Measurements from ENCODE around the gene CD300LG. TPM values are rescaled to one million over a fixed set of nuclear protein-coding genes. Genes with fewer than 3 reads are reported as not detected.

CD300LG gene
- total and polyA plus RNA-seq, 7 experiments from 2014 or later: not detected

GRCh38 chr17:43823350-43824084, 23.5 kb upstream of the CD300LG start:
- H3K27ac ChIP-seq (ENCODE audit: low read depth, low read length): no peak overlapping the region
- Mint-ChIP-seq H3K4me1 (no peaks in the 10 kb centered on the region), H3K9me3 (no peaks in the 10 kb centered on the region), H3K36me3 (no peaks in the 10 kb centered on the region), H3K27ac (no peak overlapping the region), H3K27me3 (peaks cover 0 to 6% (median 0%) of the 10 kb centered on the region in 5 donors), H3K4me3 (no peak overlapping the region)
- no peak for ATAC-seq
- ChIA-PET CTCF (no interaction called here), POLR2A (no interaction called here)
- H3K4me3 ChIP-seq (ENCODE audit: low read length): no peak overlapping the region
- no peaks in the 10 kb centered on the region for H3K4me1 ChIP-seq (ENCODE audit: control insufficient read depth in 2 of 2, insufficient read depth in 2 of 2, low read length in 2 of 2)
- DNase-seq: no peak
- H3K27me3 ChIP-seq (ENCODE audit: control insufficient read depth in 2 of 2, insufficient read depth in 2 of 2, low read length in 2 of 2): no peaks in the 10 kb centered on the region
- intact Hi-C loops (cut with micrococcal nuclease): no loop called here
- no peaks in the 10 kb centered on the region for H3K9me3 ChIP-seq (ENCODE audit: control insufficient read depth in 2 of 3, low read length in 3 of 3)
- no peaks in the 10 kb centered on the region for H3K36me3 ChIP-seq (ENCODE audit: control insufficient read depth in 2 of 3, insufficient read depth in 3 of 3, low read length in 3 of 3)

GRCh38 chr17:43825567-43825966, 21.4 kb upstream of the CD300LG start:
- no peak overlapping the region for H3K27ac ChIP-seq (ENCODE audit: low read depth, low read length)
- Mint-ChIP-seq H3K27ac (no peak overlapping the region), H3K36me3 (no peaks in the 10 kb centered on the region), H3K4me3 (no peak overlapping the region), H3K9me3 (no peaks in the 10 kb centered on the region), H3K4me1 (peaks cover 0 to 4% (median 0%) of the 10 kb centered on the region in 7 donors), H3K27me3 (peaks cover 0 to 13% (median 0%) of the 10 kb centered on the region in 5 donors)
- H3K4me3 ChIP-seq (ENCODE audit: low read length): no peak overlapping the region
- ATAC-seq: no peak
- no peak for DNase-seq
- H3K27me3 ChIP-seq (ENCODE audit: control insufficient read depth in 2 of 2, insufficient read depth in 2 of 2, low read length in 2 of 2): no peaks in the 10 kb centered on the region
- H3K4me1 ChIP-seq (ENCODE audit: control insufficient read depth in 2 of 2, insufficient read depth in 2 of 2, low read length in 2 of 2): no peaks in the 10 kb centered on the region
- H3K36me3 ChIP-seq (ENCODE audit: control insufficient read depth in 2 of 3, insufficient read depth in 3 of 3, low read length in 3 of 3): no peaks in the 10 kb centered on the region
- intact Hi-C loops (cut with micrococcal nuclease): no loop called here
- POLR2A ChIA-PET: no interaction called here
- CTCF ChIA-PET: interaction anchor here (0.6 to 0.7 kb wide), 2 partner anchors 19 to 150 kb away, joined by 3 read pairs; no protein-coding TSS in a partner anchor
- no peaks in the 10 kb centered on the region for H3K9me3 ChIP-seq (ENCODE audit: control insufficient read depth in 2 of 3, low read length in 3 of 3)

DNA sequence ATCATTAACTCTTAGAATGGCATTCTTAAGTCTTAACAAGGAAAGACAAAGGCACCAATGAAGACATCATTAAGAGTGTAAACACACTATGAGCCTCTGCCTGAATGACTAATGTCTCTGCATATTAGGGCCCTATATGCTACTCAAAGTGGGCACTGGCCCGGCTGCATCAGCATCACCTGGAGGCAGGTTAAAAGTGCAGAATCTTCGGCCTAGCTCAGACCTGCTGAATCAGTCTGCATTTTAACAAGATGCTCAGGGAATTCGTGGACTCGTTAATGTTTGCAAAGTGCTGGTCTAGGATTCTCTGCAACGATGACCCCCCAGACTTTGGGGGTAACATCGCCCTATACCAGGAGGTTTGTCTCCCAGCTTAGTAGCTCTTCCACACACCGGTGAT, 20.8 kb upstream of the CD300LG start:
- Histone ChIP-seq H3K27me3 (ENCODE audit: control insufficient read depth in 2 of 2, insufficient read depth in 2 of 2, low read length in 2 of 2) (no peaks in the 10 kb centered on the region), H3K4me1 (ENCODE audit: control insufficient read depth in 2 of 2, insufficient read depth in 2 of 2, low read length in 2 of 2) (no peaks in the 10 kb centered on the region), H3K9me3 (ENCODE audit: control insufficient read depth in 2 of 3, low read length in 3 of 3) (no peaks in the 10 kb centered on the region), H3K4me3 (ENCODE audit: low read length) (no peak overlapping the region), H3K27ac (ENCODE audit: low read depth, low read length) (no peak overlapping the region), H3K36me3 (ENCODE audit: control insufficient read depth in 2 of 3, insufficient read depth in 3 of 3, low read length in 3 of 3) (no peaks in the 10 kb centered on the region)
- Mint-ChIP-seq H3K4me1 (peaks cover 0 to 5% (median 3%) of the 10 kb centered on the region in 7 donors), H3K36me3 (no peaks in the 10 kb centered on the region), H3K27me3 (peaks cover 0 to 20% (median 0%) of the 10 kb centered on the region in 5 donors), H3K4me3 (no peak overlapping the region), H3K27ac (no peak overlapping the region), H3K9me3 (no peaks in the 10 kb centered on the region)
- intact Hi-C loops (cut with micrococcal nuclease): no loop called here
- ChIA-PET POLR2A (no interaction called here), CTCF (interaction anchor here (0.7 to 1.5 kb wide), 3 partner anchors 12 to 118 kb away, joined by 3 read pairs; no protein-coding TSS in a partner anchor)
- no peak for ATAC-seq
- DNase-seq: no peak

DNA sequence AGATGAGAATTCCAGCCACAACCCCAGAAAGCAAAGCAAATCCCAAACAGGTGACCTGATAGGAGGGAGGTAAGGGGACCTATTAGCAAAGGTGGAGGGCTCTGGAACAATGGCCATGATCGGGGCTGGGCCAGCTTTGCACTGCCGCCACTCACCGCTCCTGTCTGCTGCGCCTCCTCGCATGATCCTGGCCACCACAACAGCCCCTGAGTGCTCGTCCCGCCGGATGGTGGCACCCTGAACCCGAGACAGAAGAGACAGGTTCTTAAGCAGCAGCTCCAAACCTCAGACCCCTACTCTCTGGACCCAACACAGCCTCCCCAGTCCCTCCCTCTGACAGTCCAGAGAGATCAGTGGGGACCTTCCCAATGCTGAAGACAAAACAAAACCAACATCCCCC, 19.4 kb upstream of the CD300LG start:
- ATAC-seq: no peak
- no peaks in the 10 kb centered on the region for H3K36me3 Mint-ChIP-seq

GRCh38 chr17:43829738-43830137, 17.2 kb upstream of the CD300LG start:
- intact Hi-C loops (cut with micrococcal nuclease): loop anchor here in 1 of 2 donors (5.0 kb wide), 1 partner anchor 52 kb away; the partner anchor contains the start of gene DUSP3
- Histone ChIP-seq H3K9me3 (ENCODE audit: control insufficient read depth in 2 of 3, low read length in 3 of 3) (no peaks in the 10 kb centered on the region), H3K27me3 (ENCODE audit: control insufficient read depth in 2 of 2, insufficient read depth in 2 of 2, low read length in 2 of 2) (peaks cover 10 to 11% of the 10 kb centered on the region in 2 donors), H3K36me3 (ENCODE audit: control insufficient read depth in 2 of 3, insufficient read depth in 3 of 3, low read length in 3 of 3) (no peaks in the 10 kb centered on the region), H3K4me3 (ENCODE audit: low read length) (no peak overlapping the region), H3K27ac (ENCODE audit: low read depth, low read length) (no peak overlapping the region), H3K4me1 (ENCODE audit: control insufficient read depth in 2 of 2, insufficient read depth in 2 of 2, low read length in 2 of 2) (peaks cover 5 to 8% of the 10 kb centered on the region in 2 donors)
- peaks cover 0 to 4% (median 0%) of the 10 kb centered on the region in 11 donors for H3K9me3 Mint-ChIP-seq
- H3K27me3 Mint-ChIP-seq: peaks cover 12 to 43% (median 15%) of the 10 kb centered on the region in 5 donors
- no peak overlapping the region for H3K27ac Mint-ChIP-seq
- ATAC-seq: no peak
- peaks cover 9 to 30% (median 14%) of the 10 kb centered on the region in 7 donors for H3K4me1 Mint-ChIP-seq
- DNase-seq: no peak
- CTCF ChIA-PET: interaction anchor here (0.6 kb wide), 1 partner anchor 20 kb away, joined by 3 read pairs; no protein-coding TSS in a partner anchor
- no peak overlapping the region for H3K4me3 Mint-ChIP-seq
- POLR2A ChIA-PET: no interaction called here
- peaks cover 0 to 4% (median 0%) of the 10 kb centered on the region in 5 donors for H3K36me3 Mint-ChIP-seq

More for the DNA sequence above, 19.4 kb upstream of the CD300LG start:
- Mint-ChIP-seq H3K27ac (no peak overlapping the region), H3K9me3 (no peaks in the 10 kb centered on the region), H3K27me3 (peaks cover 0 to 31% (median 0%) of the 10 kb centered on the region in 5 donors), H3K4me1 (peaks cover 0 to 15% (median 7%) of the 10 kb centered on the region in 7 donors), H3K4me3 (no peak overlapping the region)
- CTCF ChIA-PET: interaction anchor here (1.5 kb wide), 1 partner anchor 11 kb away, joined by 3 read pairs; no protein-coding TSS in a partner anchor
- Histone ChIP-seq H3K4me3 (ENCODE audit: low read length) (no peak overlapping the region), H3K27me3 (ENCODE audit: control insufficient read depth in 2 of 2, insufficient read depth in 2 of 2, low read length in 2 of 2) (no peaks in the 10 kb centered on the region), H3K36me3 (ENCODE audit: control insufficient read depth in 2 of 3, insufficient read depth in 3 of 3, low read length in 3 of 3) (no peaks in the 10 kb centered on the region), H3K4me1 (ENCODE audit: control insufficient read depth in 2 of 2, insufficient read depth in 2 of 2, low read length in 2 of 2) (no peaks in the 10 kb centered on the region), H3K27ac (ENCODE audit: low read depth, low read length) (no peak overlapping the region), H3K9me3 (ENCODE audit: control insufficient read depth in 2 of 3, low read length in 3 of 3) (no peaks in the 10 kb centered on the region)
- POLR2A ChIA-PET: no interaction called here
- no peak for DNase-seq
- intact Hi-C loops (cut with micrococcal nuclease): no loop called here

DNA sequence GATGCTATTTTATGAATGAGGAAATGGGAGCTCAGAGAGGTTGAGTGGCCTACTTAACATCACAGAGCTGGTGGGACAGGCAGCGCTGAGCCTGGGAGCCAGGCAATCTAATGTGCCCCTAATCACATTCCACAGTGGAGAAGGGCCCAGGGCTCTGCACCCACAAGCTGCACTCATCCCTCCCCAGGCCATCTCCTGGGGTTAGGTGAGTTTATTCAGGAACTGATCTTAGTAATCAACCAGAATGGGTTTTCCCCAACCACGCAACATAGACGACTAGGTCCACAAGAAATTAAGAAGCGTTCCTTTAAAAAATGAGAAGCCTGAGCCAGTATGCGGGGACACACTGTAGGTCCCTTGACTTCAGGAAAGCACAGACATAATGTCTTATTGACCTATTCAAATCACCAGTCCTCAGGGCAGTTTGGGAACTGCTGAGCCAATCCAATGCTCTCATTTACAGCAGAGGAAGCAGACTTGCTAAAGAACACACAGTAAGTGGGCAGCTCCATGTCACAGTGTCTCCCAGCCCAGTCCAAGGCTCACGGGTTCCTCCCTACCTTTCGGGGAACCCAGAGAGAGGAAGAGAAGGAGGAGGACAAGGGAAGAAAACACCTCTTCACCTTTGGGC, 16.4 kb upstream of the CD300LG start:
- H3K27me3 Mint-ChIP-seq: peaks cover 14 to 52% (median 15%) of the 10 kb centered on the region in 5 donors
- H3K27ac ChIP-seq (ENCODE audit: low read depth, low read length): no peak overlapping the region
- no peaks in the 10 kb centered on the region for H3K9me3 ChIP-seq (ENCODE audit: control insufficient read depth in 2 of 3, low read length in 3 of 3)
- H3K27me3 ChIP-seq (ENCODE audit: control insufficient read depth in 2 of 2, insufficient read depth in 2 of 2, low read length in 2 of 2): peaks cover 10 to 13% of the 10 kb centered on the region in 2 donors
- intact Hi-C loops (cut with micrococcal nuclease): loop anchor here in 1 of 2 donors (5.0 kb wide), 1 partner anchor 53 kb away; the partner anchor contains the start of gene DUSP3
- peaks cover 0 to 4% (median 0%) of the 10 kb centered on the region in 5 donors for H3K36me3 Mint-ChIP-seq
- ATAC-seq (no peak), DNase-seq (no peak)
- peaks cover 0 to 4% (median 0%) of the 10 kb centered on the region in 11 donors for H3K9me3 Mint-ChIP-seq
- no peak overlapping the region for H3K27ac Mint-ChIP-seq
- peak overlapping the region in 8 of 10 donors; percentile 24 to 91 (median 69) for H3K4me3 Mint-ChIP-seq
- H3K4me1 Mint-ChIP-seq: peaks cover 9 to 30% (median 14%) of the 10 kb centered on the region in 7 donors
- H3K4me3 ChIP-seq (ENCODE audit: low read length): no peak overlapping the region
- H3K36me3 ChIP-seq (ENCODE audit: control insufficient read depth in 2 of 3, insufficient read depth in 3 of 3, low read length in 3 of 3): no peaks in the 10 kb centered on the region
- POLR2A ChIA-PET: no interaction called here
- CTCF ChIA-PET: interaction anchor here (0.6 kb wide), 1 partner anchor 19 kb away, joined by 3 read pairs; no protein-coding TSS in a partner anchor
- peaks cover 5 to 8% of the 10 kb centered on the region in 2 donors for H3K4me1 ChIP-seq (ENCODE audit: control insufficient read depth in 2 of 2, insufficient read depth in 2 of 2, low read length in 2 of 2)

Data from naive thymus-derived CD4-positive, alpha-beta T cell (primary cell).